NT2/D1 (cell line): Measurements from ENCODE around the gene CCDC117.

Source experiments
- SUZ12 ChIP-seq: IDR thresholded peaks from 2 replicates; pipeline ENCODE4 v1.6.1; 2011; ENCODE audit not compliant: insufficient read length, insufficient read depth; ENCODE audit errors: extremely low read depth
- YY1 ChIP-seq: IDR thresholded peaks from 2 replicates; pipeline ENCODE4 v1.6.1; 2011; ENCODE audit not compliant: insufficient read length, insufficient read depth
- ZNF274 ChIP-seq: IDR thresholded peaks from 2 replicates; pipeline ENCODE4 v1.6.1; 2011; ENCODE audit warnings: mild to moderate bottlenecking, low read depth, low read length

- TF ChIP-seq YY1 (no peak), ZNF274 (no peak), SUZ12 (no peak)
These were observed 16.1 kb downstream of the CCDC117 start for GRCh38 chr22:28788601-28789000.
